ENCODE measurements around the gene AGBL1. TPM values are rescaled to one million over a fixed set of nuclear protein-coding genes. Genes with fewer than 3 reads are reported as not detected.

Gene AGBL1
- total RNA-seq, 1 donor from 2014 or later: 0.76 TPM

GRCh38 chr15:86059851-86060250 is 19.8 kb upstream of the AGBL1 start:
- H3K27ac Mint-ChIP-seq (ENCODE audit: unreplicated experiment): no peak overlapping the region
- H3K36me3 Mint-ChIP-seq (ENCODE audit: unreplicated experiment): no peaks in the 10 kb centered on the region
- no peak for DNase-seq
- H3K27me3 Mint-ChIP-seq (ENCODE audit: unreplicated experiment): peaks cover 2% of the 10 kb centered on the region
- H3K9me3 Mint-ChIP-seq (ENCODE audit: unreplicated experiment): peaks cover 4% of the 10 kb centered on the region
- no peak overlapping the region for H3K4me3 Mint-ChIP-seq (ENCODE audit: unreplicated experiment)
- H3K4me1 Mint-ChIP-seq (ENCODE audit: low read depth, unreplicated experiment): peaks cover 17% of the 10 kb centered on the region
- TF ChIP-seq, protein P1, sequence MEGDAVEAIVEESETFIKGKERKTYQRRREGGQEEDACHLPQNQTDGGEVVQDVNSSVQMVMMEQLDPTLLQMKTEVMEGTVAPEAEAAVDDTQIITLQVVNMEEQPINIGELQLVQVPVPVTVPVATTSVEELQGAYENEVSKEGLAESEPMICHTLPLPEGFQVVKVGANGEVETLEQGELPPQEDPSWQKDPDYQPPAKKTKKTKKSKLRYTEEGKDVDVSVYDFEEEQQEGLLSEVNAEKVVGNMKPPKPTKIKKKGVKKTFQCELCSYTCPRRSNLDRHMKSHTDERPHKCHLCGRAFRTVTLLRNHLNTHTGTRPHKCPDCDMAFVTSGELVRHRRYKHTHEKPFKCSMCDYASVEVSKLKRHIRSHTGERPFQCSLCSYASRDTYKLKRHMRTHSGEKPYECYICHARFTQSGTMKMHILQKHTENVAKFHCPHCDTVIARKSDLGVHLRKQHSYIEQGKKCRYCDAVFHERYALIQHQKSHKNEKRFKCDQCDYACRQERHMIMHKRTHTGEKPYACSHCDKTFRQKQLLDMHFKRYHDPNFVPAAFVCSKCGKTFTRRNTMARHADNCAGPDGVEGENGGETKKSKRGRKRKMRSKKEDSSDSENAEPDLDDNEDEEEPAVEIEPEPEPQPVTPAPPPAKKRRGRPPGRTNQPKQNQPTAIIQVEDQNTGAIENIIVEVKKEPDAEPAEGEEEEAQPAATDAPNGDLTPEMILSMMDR (IDR thresholded peaks at IDR 0.05; ENCODE audit: partially characterized antibody, unreplicated experiment): no peak

DNA sequence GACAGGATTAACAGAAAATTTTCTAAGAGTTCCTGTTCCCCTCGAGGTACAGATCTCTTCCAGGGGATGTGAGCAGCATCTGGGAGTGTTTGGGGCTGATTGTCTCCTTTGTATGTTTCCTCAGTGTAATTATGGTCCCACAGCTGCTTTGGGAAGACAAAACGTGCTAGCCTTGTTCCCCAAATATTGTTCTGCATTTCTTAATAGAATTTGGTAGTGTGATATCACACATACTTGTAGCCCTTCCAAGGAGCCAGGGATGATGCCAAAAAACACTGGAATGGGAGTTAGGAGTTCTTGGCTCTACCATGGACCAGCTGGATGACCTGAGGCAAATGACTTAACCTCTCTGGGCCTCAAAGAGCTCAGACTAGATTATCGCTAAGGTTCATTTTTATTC is 19.0 kb upstream of the AGBL1 start:
- Mint-ChIP-seq H3K27ac (ENCODE audit: unreplicated experiment) (no peak overlapping the region), H3K4me1 (ENCODE audit: low read depth, unreplicated experiment) (peaks cover 17% of the 10 kb centered on the region), H3K27me3 (ENCODE audit: unreplicated experiment) (peaks cover 2% of the 10 kb centered on the region), H3K4me3 (ENCODE audit: unreplicated experiment) (no peak overlapping the region), H3K9me3 (ENCODE audit: unreplicated experiment) (peaks cover 4% of the 10 kb centered on the region), H3K36me3 (ENCODE audit: unreplicated experiment) (no peaks in the 10 kb centered on the region)
- DNase-seq: no peak
- TF ChIP-seq, protein P1 (IDR thresholded peaks at IDR 0.05; ENCODE audit: partially characterized antibody, unreplicated experiment): no peak

DNA sequence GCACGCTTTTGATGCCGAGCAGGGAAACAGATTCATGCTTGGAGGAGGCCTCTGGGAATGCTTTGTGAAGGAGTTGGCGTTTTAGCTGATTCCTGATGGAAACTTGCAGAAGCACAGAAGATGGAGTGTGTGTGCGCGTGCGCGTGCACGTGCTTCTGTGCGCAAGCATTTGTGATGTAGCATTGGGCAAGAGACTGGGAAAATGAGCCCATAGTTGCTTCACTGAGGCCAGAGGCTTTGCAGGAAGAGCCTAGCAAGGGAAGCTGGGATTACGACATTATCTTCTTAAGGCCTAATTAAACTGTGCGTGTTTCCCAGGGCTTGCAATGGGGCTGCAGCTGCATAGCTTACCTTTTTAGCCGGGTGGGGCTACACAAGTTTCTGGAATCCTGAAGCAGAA is 18.1 kb upstream of the AGBL1 start:
- Mint-ChIP-seq H3K9me3 (ENCODE audit: unreplicated experiment) (peaks cover 4% of the 10 kb centered on the region), H3K4me3 (ENCODE audit: unreplicated experiment) (no peak overlapping the region), H3K27ac (ENCODE audit: unreplicated experiment) (no peak overlapping the region), H3K27me3 (ENCODE audit: unreplicated experiment) (peaks cover 2% of the 10 kb centered on the region), H3K36me3 (ENCODE audit: unreplicated experiment) (no peaks in the 10 kb centered on the region), H3K4me1 (ENCODE audit: low read depth, unreplicated experiment) (peaks cover 17% of the 10 kb centered on the region)
- TF ChIP-seq, protein P1 (IDR thresholded peaks at IDR 0.05; ENCODE audit: partially characterized antibody, unreplicated experiment): no peak
- DNase-seq: no peak

DNA sequence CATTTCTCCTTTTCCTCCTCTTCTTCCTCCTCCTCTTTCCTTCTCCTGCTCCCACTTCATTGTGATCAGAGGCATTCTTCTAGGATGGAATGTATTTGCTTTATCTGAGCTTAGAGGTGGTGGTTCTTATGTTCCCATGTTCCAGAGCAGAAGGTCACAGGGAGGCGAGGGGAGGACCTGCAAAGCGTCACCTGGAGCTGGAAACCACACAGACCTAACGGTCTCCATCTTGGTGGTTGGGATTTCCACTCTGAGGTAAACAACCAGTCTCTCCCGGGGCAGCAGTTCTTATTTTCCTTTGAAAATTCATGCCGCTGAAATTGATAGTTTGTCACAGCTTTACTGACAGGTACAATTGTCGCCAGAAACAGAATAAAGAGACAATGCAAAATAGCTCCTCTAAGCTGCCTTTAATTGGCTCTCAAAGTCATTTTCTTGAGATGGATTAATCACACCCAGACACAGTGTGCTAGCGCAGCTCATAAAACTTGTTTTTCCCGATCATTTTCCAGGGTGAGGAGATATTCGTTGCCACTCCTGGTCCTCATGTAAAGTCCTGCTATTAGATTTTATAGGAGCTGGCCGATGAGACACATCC is 16.9 kb upstream of the AGBL1 start:
- TF ChIP-seq, protein P1 (IDR thresholded peaks at IDR 0.05; ENCODE audit: partially characterized antibody, unreplicated experiment): no peak
- Mint-ChIP-seq H3K36me3 (ENCODE audit: unreplicated experiment) (no peaks in the 10 kb centered on the region), H3K27me3 (ENCODE audit: unreplicated experiment) (peaks cover 2% of the 10 kb centered on the region), H3K4me1 (ENCODE audit: low read depth, unreplicated experiment) (peaks cover 17% of the 10 kb centered on the region), H3K4me3 (ENCODE audit: unreplicated experiment) (no peak overlapping the region), H3K9me3 (ENCODE audit: unreplicated experiment) (peaks cover 4% of the 10 kb centered on the region), H3K27ac (ENCODE audit: unreplicated experiment) (peak overlapping the region; percentile 97)
- no peak for DNase-seq

GRCh38 chr15:86063356-86064095 is 16.1 kb upstream of the AGBL1 start:
- H3K27ac Mint-ChIP-seq (ENCODE audit: unreplicated experiment): peak overlapping the region; percentile 97
- H3K4me3 Mint-ChIP-seq (ENCODE audit: unreplicated experiment): peak overlapping the region; percentile 18
- peaks cover 4% of the 10 kb centered on the region for H3K9me3 Mint-ChIP-seq (ENCODE audit: unreplicated experiment)
- no peaks in the 10 kb centered on the region for H3K36me3 Mint-ChIP-seq (ENCODE audit: unreplicated experiment)
- TF ChIP-seq, protein P1 (IDR thresholded peaks at IDR 0.05; ENCODE audit: partially characterized antibody, unreplicated experiment): no peak
- H3K4me1 Mint-ChIP-seq (ENCODE audit: low read depth, unreplicated experiment): peaks cover 17% of the 10 kb centered on the region
- peak; percentile 32 for DNase-seq
- H3K27me3 Mint-ChIP-seq (ENCODE audit: unreplicated experiment): peaks cover 2% of the 10 kb centered on the region
